ENCODE data around the gene FAM83C. TPM values are rescaled to one million over a fixed set of nuclear protein-coding genes. Genes with fewer than 3 reads are reported as not detected.

The FAM83C gene
- total and polyA plus RNA-seq, 2 experiments from 2014 or later: not detected

GRCh38 chr20:35246723-35247122, 45.5 kb downstream of the FAM83C start:
- no peaks in the 10 kb centered on the region for H3K79me2 ChIP-seq
- no peaks in the 10 kb centered on the region for H3K9me2 ChIP-seq (replicated peaks; ENCODE audit: insufficient read depth)
- H3K27me3 ChIP-seq: no peaks in the 10 kb centered on the region
- no peaks in the 10 kb centered on the region for H3K9me3 ChIP-seq (ENCODE audit: low read depth)
- H3K4me3 ChIP-seq: no peak overlapping the region
- 77% methylated on average over 12 of the region's 12 CpGs for WGBS (ENCODE audit: low lambda C conversion rate, missing lambda C conversion rate)
- TF ChIP-seq CTCF (IDR thresholded peaks at IDR 0.05; ENCODE audit: poor library complexity) (no peak), EZH2 (IDR thresholded peaks at IDR 0.05; ENCODE audit: borderline replicate concordance) (no peak), EZH2phosphoT487 (IDR thresholded peaks at IDR 0.05; ENCODE audit: low read depth, severe bottlenecking, unreplicated experiment) (no peak)
- H3K4me2 ChIP-seq: no peak overlapping the region
- no peak overlapping the region for H2AFZ ChIP-seq
- H3K27ac ChIP-seq: no peak overlapping the region
- no peak for DNase-seq (ENCODE audit: low spot score)
- no peaks in the 10 kb centered on the region for H3K36me3 ChIP-seq (replicated peaks; ENCODE audit: insufficient read depth, low read depth)
- H3K4me1 ChIP-seq (ENCODE audit: insufficient read depth): no peaks in the 10 kb centered on the region
- no peaks in the 10 kb centered on the region for H4K20me1 ChIP-seq (ENCODE audit: insufficient read depth, poor library complexity, severe bottlenecking)

DNA sequence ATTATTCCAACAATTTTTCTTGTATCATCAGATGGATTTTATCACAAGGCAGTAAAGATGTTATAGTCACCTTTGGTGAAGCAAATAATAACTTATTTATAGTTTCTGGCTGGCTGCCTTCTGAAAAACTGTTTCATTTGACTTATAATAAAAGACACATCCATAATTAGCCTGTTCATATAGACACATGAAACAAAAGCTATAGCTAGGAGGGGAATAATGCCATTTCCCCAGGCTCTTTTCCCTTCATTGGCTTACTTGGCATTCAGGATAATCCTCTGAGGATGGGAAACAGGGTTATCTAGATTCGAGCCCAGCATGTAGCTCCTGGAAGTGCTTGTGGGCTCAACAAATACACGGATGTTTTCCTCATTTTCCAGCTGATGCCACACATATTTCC, 48.2 kb downstream of the FAM83C start:
- no peaks in the 10 kb centered on the region for H4K20me1 ChIP-seq (ENCODE audit: insufficient read depth, poor library complexity, severe bottlenecking)
- no peak overlapping the region for H3K4me2 ChIP-seq
- no peak overlapping the region for H3K27ac ChIP-seq
- no peak for TF ChIP-seq EZH2phosphoT487 (IDR thresholded peaks at IDR 0.05; ENCODE audit: low read depth, severe bottlenecking, unreplicated experiment)
- TF ChIP-seq EZH2 (IDR thresholded peaks at IDR 0.05; ENCODE audit: borderline replicate concordance): no peak
- TF ChIP-seq CTCF (IDR thresholded peaks at IDR 0.05; ENCODE audit: poor library complexity): no peak
- no peaks in the 10 kb centered on the region for H3K4me1 ChIP-seq (ENCODE audit: insufficient read depth)
- H3K79me2 ChIP-seq: no peaks in the 10 kb centered on the region
- H2AFZ ChIP-seq: no peak overlapping the region
- H3K36me3 ChIP-seq (replicated peaks; ENCODE audit: insufficient read depth, low read depth): no peaks in the 10 kb centered on the region
- H3K9me2 ChIP-seq (replicated peaks; ENCODE audit: insufficient read depth): no peaks in the 10 kb centered on the region
- H3K4me3 ChIP-seq: no peak overlapping the region
- 59% methylated on average over 2 of the region's 2 CpGs for WGBS (ENCODE audit: low lambda C conversion rate, missing lambda C conversion rate)
- no peaks in the 10 kb centered on the region for H3K27me3 ChIP-seq
- DNase-seq (ENCODE audit: low spot score): no peak
- no peaks in the 10 kb centered on the region for H3K9me3 ChIP-seq (ENCODE audit: low read depth)

GRCh38 chr20:35243317-35243716, 48.9 kb downstream of the FAM83C start:
- no peaks in the 10 kb centered on the region for H3K9me3 ChIP-seq (ENCODE audit: low read depth)
- no peak for DNase-seq (ENCODE audit: low spot score)
- no peaks in the 10 kb centered on the region for H3K36me3 ChIP-seq (replicated peaks; ENCODE audit: insufficient read depth, low read depth)
- no peaks in the 10 kb centered on the region for H3K4me1 ChIP-seq (ENCODE audit: insufficient read depth)
- H3K79me2 ChIP-seq: no peaks in the 10 kb centered on the region
- WGBS (ENCODE audit: low lambda C conversion rate, missing lambda C conversion rate): 64% methylated on average over 2 of the region's 2 CpGs
- H2AFZ ChIP-seq: no peak overlapping the region
- no peak overlapping the region for H3K4me3 ChIP-seq
- no peaks in the 10 kb centered on the region for H3K27me3 ChIP-seq
- H3K27ac ChIP-seq: no peak overlapping the region
- no peaks in the 10 kb centered on the region for H3K9me2 ChIP-seq (replicated peaks; ENCODE audit: insufficient read depth)
- H3K4me2 ChIP-seq: no peak overlapping the region
- no peaks in the 10 kb centered on the region for H4K20me1 ChIP-seq (ENCODE audit: insufficient read depth, poor library complexity, severe bottlenecking)
- TF ChIP-seq EZH2phosphoT487 (IDR thresholded peaks at IDR 0.05; ENCODE audit: low read depth, severe bottlenecking, unreplicated experiment): no peak
- no peak for TF ChIP-seq CTCF (IDR thresholded peaks at IDR 0.05; ENCODE audit: poor library complexity)
- no peak for TF ChIP-seq EZH2 (IDR thresholded peaks at IDR 0.05; ENCODE audit: borderline replicate concordance)

DNA sequence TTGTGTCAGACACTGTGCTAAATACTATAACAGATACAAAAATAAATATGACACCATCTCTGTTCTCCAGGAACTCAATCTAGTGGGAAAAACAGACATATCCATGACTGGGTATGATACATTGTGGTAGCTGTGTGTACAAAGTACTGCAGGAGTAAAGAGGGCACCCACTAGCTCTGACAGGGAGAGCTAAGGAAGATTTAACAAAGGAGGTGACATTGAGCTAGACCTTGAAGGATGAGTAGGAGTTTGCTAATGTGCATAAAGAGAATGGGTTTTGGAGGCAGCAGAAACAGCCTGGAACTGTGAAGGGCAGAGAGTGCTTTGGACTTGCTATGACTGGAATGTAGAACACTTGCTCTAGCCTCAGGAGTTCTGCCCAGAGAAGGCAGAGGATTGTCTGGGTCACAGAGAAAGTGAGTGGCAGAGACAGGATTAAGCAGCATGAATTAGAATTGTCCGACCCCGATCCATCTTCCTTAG, 51.4 kb downstream of the FAM83C start:
- H3K9me2 ChIP-seq (replicated peaks; ENCODE audit: insufficient read depth): no peaks in the 10 kb centered on the region
- no peaks in the 10 kb centered on the region for H4K20me1 ChIP-seq (ENCODE audit: insufficient read depth, poor library complexity, severe bottlenecking)
- no peaks in the 10 kb centered on the region for H3K79me2 ChIP-seq
- TF ChIP-seq CTCF (IDR thresholded peaks at IDR 0.05; ENCODE audit: poor library complexity) (no peak), EZH2 (IDR thresholded peaks at IDR 0.05; ENCODE audit: borderline replicate concordance) (no peak), EZH2phosphoT487 (IDR thresholded peaks at IDR 0.05; ENCODE audit: low read depth, severe bottlenecking, unreplicated experiment) (no peak)
- H3K27me3 ChIP-seq: no peaks in the 10 kb centered on the region
- H3K4me1 ChIP-seq (ENCODE audit: insufficient read depth): no peaks in the 10 kb centered on the region
- no peak overlapping the region for H3K4me2 ChIP-seq
- no peak for DNase-seq (ENCODE audit: low spot score)
- no peak overlapping the region for H3K27ac ChIP-seq
- H2AFZ ChIP-seq: no peak overlapping the region
- no peaks in the 10 kb centered on the region for H3K9me3 ChIP-seq (ENCODE audit: low read depth)
- no peak overlapping the region for H3K4me3 ChIP-seq
- no peaks in the 10 kb centered on the region for H3K36me3 ChIP-seq (replicated peaks; ENCODE audit: insufficient read depth, low read depth)
- WGBS (ENCODE audit: low lambda C conversion rate, missing lambda C conversion rate): 75% methylated on average over 2 of the region's 2 CpGs
